DOHH2 (cell line): ENCODE results near the gene MDM4.

Experiments
- H3F3A ChIP-seq: fragments of 200-600 bp; sonication (generic), shearing (Covaris generic); 2 replicates; pipeline ENCODE4 v1.6.0; 2016; ENCODE audit warnings: antibody characterized with exemption, mild to moderate bottlenecking; ENCODE audit not compliant: control insufficient read depth, insufficient read depth
- H3K27ac ChIP-seq: fragments of 200-600 bp; sonication (generic); 2 replicates; pipeline ENCODE4 v1.5.1; 2014; ENCODE audit warnings: low read depth, mild to moderate bottlenecking, low read length, moderate library complexity
- H3K27me3 ChIP-seq: fragments of 200-600 bp; sonication (generic); 2 replicates; pipeline ENCODE4 v1.6.1; 2014; ENCODE audit warnings: mild to moderate bottlenecking, low read length, mixed read lengths; ENCODE audit not compliant: control insufficient read depth
- H3K36me3 ChIP-seq: fragments of 200-600 bp; sonication (generic); 2 replicates; pipeline ENCODE4 v1.6.1; 2014; ENCODE audit warnings: mild to moderate bottlenecking, low read length, moderate library complexity, mixed read lengths; ENCODE audit not compliant: control insufficient read depth
- H3K4me1 ChIP-seq: fragments of 200-600 bp; sonication (generic); 2 replicates; pipeline ENCODE4 v1.6.1; 2014; ENCODE audit warnings: mild to moderate bottlenecking, low read length, mixed read lengths; ENCODE audit not compliant: control insufficient read depth
- H3K4me2 ChIP-seq: fragments of 200-600 bp; sonication (generic); 2 replicates; pipeline ENCODE4 v1.6.0; 2014; ENCODE audit warnings: mild to moderate bottlenecking, low read length, moderate library complexity
- H3K4me3 ChIP-seq: fragments of 200-600 bp; sonication (generic); 2 replicates; pipeline ENCODE4 v1.5.1; 2014; ENCODE audit warnings: mild to moderate bottlenecking, low read length, mixed read lengths
- H3K79me2 ChIP-seq: fragments of 200-600 bp; sonication (generic); 2 replicates; pipeline ENCODE4 v1.6.1; 2014; ENCODE audit warnings: mild to moderate bottlenecking, low read length, mixed read lengths; ENCODE audit not compliant: control insufficient read depth
- H3K9me2 ChIP-seq: fragments of 200-600 bp; sonication (generic); replicated peaks from 2 replicates; pipeline ENCODE4 v1.6.1; 2014; ENCODE audit warnings: mild to moderate bottlenecking, low read length, mixed read lengths; ENCODE audit not compliant: control insufficient read depth
- H3K9me3 ChIP-seq: fragments of 200-600 bp; sonication (generic); 2 replicates; pipeline ENCODE4 v1.6.1; 2014; ENCODE audit warnings: antibody characterized with exemption, low read length, mixed read lengths; ENCODE audit not compliant: control insufficient read depth, insufficient read depth
- H4K20me1 ChIP-seq: fragments of 200-600 bp; sonication (generic); 2 replicates; pipeline ENCODE4 v1.6.0; 2014; ENCODE audit warnings: low read depth, mild to moderate bottlenecking, antibody characterized with exemption, low read length, moderate library complexity; ENCODE audit not compliant: control insufficient read depth, insufficient read depth
- EZH2phosphoT487 ChIP-seq: fragments of 200-600 bp; sonication (generic); IDR thresholded peaks from 2 replicates; pipeline ENCODE4 v1.6.1; 2017; ENCODE audit warnings: borderline replicate concordance, mild to moderate bottlenecking, antibody characterized with exemption, low read length, moderate library complexity, mixed read lengths
- TF ChIP-seq, protein P1 (sequence below): fragments of 200-600 bp; sonication (generic); IDR thresholded peaks from one replicate; pipeline ENCODE4 v1.5.1; 2014; ENCODE audit warnings: antibody characterized with exemption, mild to moderate bottlenecking, low read depth, low read length; ENCODE audit not compliant: poor library complexity, severe bottlenecking

The MDM4 gene

DNA sequence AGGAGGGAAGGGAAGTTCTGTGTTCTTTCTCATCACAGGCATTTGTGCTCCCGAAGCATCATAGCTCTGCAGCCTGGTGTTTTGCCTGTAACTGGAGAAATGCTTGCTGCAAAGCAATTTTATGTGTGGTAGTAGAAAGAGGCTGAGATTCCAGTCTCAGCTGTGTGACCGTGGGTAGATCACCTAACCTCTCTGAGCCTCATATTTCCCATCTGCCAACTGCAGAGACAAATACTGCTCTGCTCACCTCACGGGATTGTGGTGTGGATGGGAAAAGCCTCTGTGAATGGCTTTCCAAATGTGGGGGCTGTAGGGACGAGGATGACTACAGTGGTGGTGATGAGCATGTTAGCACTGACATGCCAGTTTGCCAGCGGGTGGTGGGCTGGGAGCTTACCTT lies 84.0 kb downstream of the MDM4 start:
- H3K9me3 ChIP-seq = no peaks in the 10 kb centered on the region
- H4K20me1 ChIP-seq = no peaks in the 10 kb centered on the region
- peaks cover 9% of the 10 kb centered on the region; the same call in 1 of the 2 replicates for H3K27me3 ChIP-seq
- H3K36me3 ChIP-seq = no peaks in the 10 kb centered on the region
- no peak overlapping the region for H3K4me2 ChIP-seq
- H3K79me2 ChIP-seq = no peaks in the 10 kb centered on the region
- no peak overlapping the region for H3K4me3 ChIP-seq
- H3K4me1 ChIP-seq = no peaks in the 10 kb centered on the region
- no peak overlapping the region for H3K27ac ChIP-seq
- H3F3A ChIP-seq = no peaks in the 10 kb centered on the region
- no peak for TF ChIP-seq EZH2phosphoT487
- TF ChIP-seq, protein P1, sequence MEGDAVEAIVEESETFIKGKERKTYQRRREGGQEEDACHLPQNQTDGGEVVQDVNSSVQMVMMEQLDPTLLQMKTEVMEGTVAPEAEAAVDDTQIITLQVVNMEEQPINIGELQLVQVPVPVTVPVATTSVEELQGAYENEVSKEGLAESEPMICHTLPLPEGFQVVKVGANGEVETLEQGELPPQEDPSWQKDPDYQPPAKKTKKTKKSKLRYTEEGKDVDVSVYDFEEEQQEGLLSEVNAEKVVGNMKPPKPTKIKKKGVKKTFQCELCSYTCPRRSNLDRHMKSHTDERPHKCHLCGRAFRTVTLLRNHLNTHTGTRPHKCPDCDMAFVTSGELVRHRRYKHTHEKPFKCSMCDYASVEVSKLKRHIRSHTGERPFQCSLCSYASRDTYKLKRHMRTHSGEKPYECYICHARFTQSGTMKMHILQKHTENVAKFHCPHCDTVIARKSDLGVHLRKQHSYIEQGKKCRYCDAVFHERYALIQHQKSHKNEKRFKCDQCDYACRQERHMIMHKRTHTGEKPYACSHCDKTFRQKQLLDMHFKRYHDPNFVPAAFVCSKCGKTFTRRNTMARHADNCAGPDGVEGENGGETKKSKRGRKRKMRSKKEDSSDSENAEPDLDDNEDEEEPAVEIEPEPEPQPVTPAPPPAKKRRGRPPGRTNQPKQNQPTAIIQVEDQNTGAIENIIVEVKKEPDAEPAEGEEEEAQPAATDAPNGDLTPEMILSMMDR = no peak
- H3K9me2 ChIP-seq = no peaks in the 10 kb centered on the region

DNA sequence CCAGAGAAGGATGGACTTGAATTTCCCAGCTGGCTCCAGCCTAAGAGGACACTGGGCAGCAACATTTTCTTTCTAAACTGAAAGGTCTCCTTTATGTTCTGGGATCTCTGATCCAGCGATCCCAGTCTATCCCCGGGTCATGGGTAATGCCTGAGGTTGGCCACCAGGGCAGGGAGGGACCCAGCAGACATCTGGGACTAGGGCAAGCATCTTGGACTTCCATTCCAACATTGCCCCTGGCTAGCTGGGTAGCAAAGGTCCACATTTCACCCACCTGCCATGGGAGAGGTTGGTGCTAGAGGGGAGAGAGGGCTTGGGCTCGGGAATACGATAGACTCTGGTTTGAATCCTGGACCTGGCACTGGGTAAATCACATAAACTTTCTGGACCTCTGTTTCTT lies 84.8 kb downstream of the MDM4 start:
- H3K9me2 ChIP-seq = no peaks in the 10 kb centered on the region
- no peaks in the 10 kb centered on the region for H3K4me1 ChIP-seq
- no peaks in the 10 kb centered on the region for H3K79me2 ChIP-seq
- no peaks in the 10 kb centered on the region for H4K20me1 ChIP-seq
- no peak overlapping the region for H3K4me2 ChIP-seq
- H3K36me3 ChIP-seq = no peaks in the 10 kb centered on the region
- H3F3A ChIP-seq = no peaks in the 10 kb centered on the region
- no peak overlapping the region for H3K4me3 ChIP-seq
- H3K27ac ChIP-seq = no peak overlapping the region
- H3K27me3 ChIP-seq = peaks cover 9% of the 10 kb centered on the region; the same call in 1 of the 2 replicates
- TF ChIP-seq, protein P1 = no peak
- TF ChIP-seq EZH2phosphoT487 = no peak
- no peaks in the 10 kb centered on the region for H3K9me3 ChIP-seq

- Histone ChIP-seq H3K4me2 (no peak overlapping the region), H3K27ac (no peak overlapping the region)
These were observed 85.9 kb downstream of the MDM4 start for GRCh38 chr1:204602111-204602579.

More at GRCh38 chr1:204602111-204602579, 85.9 kb downstream of the MDM4 start:
- H3K27me3 ChIP-seq = peaks cover 9% of the 10 kb centered on the region; the same call in 1 of the 2 replicates
- no peaks in the 10 kb centered on the region for H3F3A ChIP-seq
- no peaks in the 10 kb centered on the region for H3K79me2 ChIP-seq
- no peaks in the 10 kb centered on the region for H3K9me2 ChIP-seq
- H4K20me1 ChIP-seq = no peaks in the 10 kb centered on the region
- no peak overlapping the region for H3K4me3 ChIP-seq
- H3K36me3 ChIP-seq = no peaks in the 10 kb centered on the region
- H3K9me3 ChIP-seq = no peaks in the 10 kb centered on the region
- H3K4me1 ChIP-seq = no peaks in the 10 kb centered on the region
- TF ChIP-seq, protein P1 = no peak
- no peak for TF ChIP-seq EZH2phosphoT487
